Ovary (tissue), 3 donors: ENCODE measurements around the gene ARHGAP8.

Experiments
- CTCF ChIP-seq, 3 donors: fragments of 450-650 bp in 2 of 3; fragments of 200-600 bp in 1 of 3; IDR thresholded peaks; one replicate each; pipeline versions ENCODE4 v1.5.1 to v1.8.0; 2016 to 2022; ENCODE audit warnings: antibody characterized with exemption in 3 of 3, mild to moderate bottlenecking in 1 of 3
- EP300 ChIP-seq: sonication (generic); formaldehyde crosslinking; IDR thresholded peaks from one replicate; pipeline ENCODE4 v1.6.1; 2017; ENCODE audit warnings: antibody characterized with exemption
- POLR2A ChIP-seq: fragments of 450-650 bp; IDR thresholded peaks from one replicate; pipeline ENCODE4 v1.6.1; 2017; ENCODE audit warnings: antibody characterized with exemption, mild to moderate bottlenecking, moderate library complexity
- donor health status: DM: no; HTN: no; CAD: no.

DNA sequence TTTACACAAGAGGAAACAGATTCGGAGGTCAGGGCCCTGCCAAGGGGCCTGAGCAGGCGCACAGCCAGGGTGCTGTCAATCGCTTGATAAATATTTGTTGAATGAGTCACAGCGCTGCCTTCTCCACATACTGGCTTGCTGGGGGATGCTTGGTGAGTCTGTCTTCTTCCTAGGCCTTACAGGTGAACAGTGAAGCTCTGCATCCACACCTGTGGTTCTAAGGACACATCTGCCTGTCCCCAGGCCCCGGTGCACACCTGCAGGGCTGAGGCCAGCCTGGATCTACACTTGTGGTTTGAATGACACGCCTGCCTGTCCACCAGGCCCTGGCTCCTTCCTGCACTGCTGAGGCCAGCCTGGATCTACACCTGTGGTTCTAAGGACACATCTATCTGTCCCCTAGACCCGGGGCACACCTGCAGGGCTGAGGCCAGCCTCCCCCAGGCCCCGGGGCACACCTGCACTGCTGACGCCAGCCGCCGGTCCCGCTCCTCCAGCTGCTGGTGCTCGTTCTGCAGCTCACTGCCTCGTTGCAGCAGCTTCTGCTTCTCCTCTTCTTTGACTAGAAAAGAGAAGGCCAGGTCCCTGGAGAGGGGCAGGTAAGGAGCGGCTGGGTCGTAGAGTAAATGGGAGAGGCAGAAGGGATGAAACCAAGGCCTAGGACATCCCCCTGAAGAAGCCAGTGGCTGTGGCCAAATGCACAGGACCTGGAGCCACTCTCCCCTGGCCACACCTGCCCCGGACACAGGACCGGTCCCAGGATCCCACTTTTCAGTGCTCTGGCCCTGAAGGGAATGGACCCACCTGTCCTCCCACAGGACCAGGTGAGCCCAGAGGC lies 132.8 kb downstream of the ARHGAP8 start:
- TF ChIP-seq CTCF (IDR thresholded peaks at IDR 0.05) (no peak), EP300 (no peak), POLR2A (no peak)
